Activated CD4-positive, alpha-beta T cell treated with anti-CD3 and anti-CD28 coated beads for 48 hours (primary cell): ENCODE data around the gene PRKAG1.
"Not testable (repeated sequence)": the region's sequence is repeated elsewhere in the genome, so short reads cannot be mapped to it uniquely, and the experiment has no call there.

Source experiments
- DNase-seq: peaks from one replicate; pipeline ENCODE4 v3.0.0-alpha.2; 2020

The PRKAG1 gene

DNA sequence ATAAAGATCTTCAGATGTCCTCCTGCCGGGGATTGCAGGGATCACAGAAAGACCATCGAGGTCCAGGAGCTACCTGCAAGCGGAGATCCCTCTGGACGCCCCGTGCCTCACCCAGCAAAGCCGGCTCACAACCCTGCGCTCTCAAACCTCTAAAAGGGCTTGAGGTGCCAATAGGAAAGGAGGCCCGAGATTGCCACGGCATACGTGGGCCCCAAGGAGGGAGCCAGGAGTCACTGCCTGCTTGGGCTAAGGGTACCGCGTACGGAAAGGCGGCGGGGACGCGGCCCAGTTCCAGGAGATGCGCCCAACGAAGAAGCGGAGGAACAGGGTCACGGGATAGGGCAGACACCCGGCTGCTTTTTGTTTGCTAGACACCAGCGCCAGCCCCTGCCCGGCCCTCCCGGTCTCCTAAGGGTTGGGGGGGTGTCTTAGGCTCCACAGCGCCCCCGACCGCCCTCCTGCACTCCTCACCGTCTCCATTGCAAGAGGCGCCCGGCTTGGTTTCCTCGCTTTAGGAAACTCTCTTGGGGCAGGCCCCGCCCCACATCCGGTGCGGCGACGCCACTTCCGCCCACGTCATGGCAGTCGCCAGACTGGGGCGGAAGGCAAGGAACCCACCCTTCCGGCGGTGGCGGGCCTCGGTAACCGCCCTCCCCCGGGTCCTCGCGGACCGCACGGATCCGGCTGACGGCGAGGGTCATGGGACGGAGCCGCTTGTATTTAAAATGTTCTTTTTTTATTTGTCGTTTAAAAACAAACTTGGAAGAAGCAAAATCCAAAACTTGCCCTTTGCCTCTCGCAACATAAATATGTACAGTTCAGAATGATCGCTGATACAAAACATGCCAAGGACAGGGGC lies at the start of gene PRKAG1:
TSS of gene PRKAG1 (minus strand) at position 516 of the 859 bp plus-strand sequence. CDS start at position 480, 36 bp downstream.
- DNase-seq = peak; percentile 96

DNA sequence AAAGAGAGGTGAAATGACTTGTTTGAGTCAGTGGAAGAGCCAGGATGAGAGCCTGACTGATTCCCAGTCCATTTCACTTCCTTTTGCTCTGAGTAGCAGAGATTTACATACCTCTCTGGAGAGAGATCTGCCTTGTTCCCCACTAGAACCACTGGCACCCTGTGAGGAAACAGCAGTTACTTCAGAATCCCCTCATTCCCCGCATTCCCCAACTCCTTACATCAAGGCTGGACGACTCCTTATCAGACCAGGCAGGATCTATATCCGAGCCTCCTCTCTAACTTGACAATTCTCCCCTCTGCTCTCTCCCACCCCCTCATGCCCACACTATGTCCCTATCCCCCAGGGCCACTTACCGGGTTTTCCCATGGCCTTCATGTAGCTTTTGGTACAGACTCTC lies 47.5 kb upstream of the PRKAG1 start:
- no peak for DNase-seq

GRCh38 chr12:49064767-49065152 lies 46.2 kb upstream of the PRKAG1 start:
- no peak for DNase-seq

DNA sequence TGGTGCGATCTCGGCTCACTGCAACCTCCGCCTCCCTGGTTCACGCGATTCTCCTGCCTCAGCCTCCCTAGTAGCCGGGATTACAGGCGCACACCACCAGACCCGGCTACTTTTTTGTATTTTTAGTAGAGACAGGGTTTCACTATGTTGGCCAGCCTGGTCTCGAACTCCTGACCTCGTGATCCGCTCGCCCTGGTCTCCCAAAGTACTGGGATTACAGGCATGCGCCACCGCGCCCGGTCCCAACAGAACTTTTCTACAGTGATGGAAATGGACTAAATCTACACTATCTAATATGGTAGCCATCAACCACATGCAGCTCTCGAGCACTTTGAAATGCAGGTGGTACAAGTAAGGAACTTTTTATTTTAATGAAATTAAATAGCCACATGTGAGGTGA lies 43.3 kb upstream of the PRKAG1 start:
- not testable (repeated sequence) for DNase-seq

- no peak for DNase-seq
Observed at GRCh38 chr12:49061157-49061650, 42.6 kb upstream of the PRKAG1 start.

GRCh38 chr12:49060237-49061156 lies 41.9 kb upstream of the PRKAG1 start, which contains the start of gene KMT2D:
Gene KMT2D (minus strand): TSS chr12:49060794. CDS start chr12:49055324, 5,470 bp downstream.
- peak; percentile 94 for DNase-seq

DNA sequence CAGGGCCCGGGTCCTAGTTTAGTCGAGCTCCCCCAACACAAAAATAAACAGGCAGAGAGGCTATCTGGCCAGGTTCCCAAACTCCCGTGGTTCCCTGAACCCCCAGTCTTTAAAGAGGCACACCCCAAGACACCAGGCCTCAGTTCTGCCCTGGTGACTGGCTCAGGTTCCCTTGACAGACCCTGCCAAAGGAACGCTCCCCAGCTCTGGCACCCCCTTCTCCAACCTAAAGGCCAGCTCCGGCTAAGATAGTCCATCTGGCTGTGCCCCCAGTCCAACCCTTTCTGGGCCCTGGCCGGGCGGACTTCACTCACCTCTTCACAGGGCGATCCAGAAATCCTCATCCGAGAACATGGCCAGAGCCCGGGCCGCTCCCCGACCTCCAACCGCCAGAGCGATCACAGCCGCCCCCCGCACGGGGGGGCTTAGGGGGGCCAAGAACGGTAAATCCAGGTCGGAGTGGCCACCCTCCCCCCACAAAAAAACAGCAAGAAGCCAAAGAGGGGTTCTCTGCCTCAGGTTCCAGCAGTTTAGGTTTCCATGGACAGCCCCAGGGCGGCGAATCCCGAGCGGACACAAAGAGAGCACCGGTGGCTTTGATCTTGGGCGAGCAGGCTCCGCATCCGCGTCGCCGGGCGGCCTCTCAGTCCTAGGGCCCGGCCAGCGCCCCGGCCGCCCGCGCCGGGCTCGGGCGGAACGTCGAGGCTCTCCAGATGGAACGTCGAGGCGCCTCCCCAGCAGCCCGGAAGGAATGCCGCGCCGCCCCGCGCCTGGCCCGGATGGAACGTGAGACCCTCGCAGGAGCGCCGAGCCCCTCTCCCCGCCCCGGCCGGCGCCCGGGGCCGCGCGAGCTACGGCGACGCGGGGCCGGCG lies 41.0 kb upstream of the PRKAG1 start:
- DNase-seq = peak; percentile 36

- DNase-seq = no peak
Observed at GRCh38 chr12:49059045-49059298, 40.4 kb upstream of the PRKAG1 start.

- DNase-seq = no peak
Observed at GRCh38 chr12:49058366-49059044, 39.9 kb upstream of the PRKAG1 start.

DNA sequence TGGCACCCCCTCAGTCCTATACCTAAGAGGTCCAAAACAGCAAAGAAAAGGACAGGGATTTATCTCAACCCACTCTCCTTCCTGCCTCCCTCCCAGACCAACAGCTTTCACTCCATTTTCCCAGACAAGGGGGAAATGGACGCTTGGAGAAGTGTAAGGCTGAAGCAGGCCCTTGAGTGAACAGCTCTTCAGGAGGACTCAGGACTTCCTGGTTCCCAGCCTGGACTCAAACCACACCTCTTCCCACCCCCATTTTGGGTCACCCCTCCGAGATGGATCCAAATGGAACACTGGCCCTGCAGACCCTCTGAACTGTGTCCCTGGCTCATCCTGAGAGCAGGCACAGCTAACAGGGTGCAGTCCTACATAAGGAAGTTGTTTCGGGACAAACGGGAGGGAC lies 39.3 kb upstream of the PRKAG1 start:
- no peak for DNase-seq

DNA sequence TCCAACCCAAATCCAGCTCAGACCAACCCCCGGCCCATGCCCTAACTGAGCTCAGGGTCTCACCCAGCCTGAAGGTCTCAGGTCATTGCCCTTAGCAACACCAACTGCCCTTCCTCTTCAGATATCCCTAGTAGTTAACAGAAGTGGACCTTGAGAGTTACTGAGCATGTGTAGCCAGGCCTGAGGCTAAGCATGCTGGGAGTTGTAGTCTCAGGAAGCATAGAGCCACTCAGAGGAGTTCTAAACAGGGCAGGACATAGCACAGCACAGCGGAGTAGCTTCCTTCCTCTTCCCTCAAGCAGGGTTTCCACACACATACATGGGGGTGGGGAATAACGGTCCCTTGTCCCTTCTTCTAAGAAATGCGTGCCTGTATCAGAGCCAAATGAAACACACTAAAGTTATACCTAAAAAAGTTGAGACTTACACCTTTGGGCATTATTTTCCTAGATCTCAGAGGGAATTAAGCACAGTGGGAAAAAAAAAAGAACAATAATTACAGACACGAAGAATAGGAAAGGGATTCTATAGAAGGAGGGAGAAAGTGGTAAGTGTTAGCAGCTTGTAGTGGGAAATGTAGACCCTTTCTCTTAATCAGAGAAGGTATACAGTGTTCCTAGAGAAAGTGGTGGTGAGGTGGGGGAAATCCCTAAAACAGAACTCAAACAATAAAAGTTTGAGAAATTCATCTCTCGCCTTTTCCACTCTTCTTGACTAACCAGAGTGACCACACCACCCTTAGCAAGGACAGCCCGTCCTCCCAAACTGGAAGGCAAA lies 37.6 kb upstream of the PRKAG1 start:
- DNase-seq = peak; percentile 65

GRCh38 chr12:49055092-49055491 lies 36.5 kb upstream of the PRKAG1 start:
- DNase-seq = no peak

GRCh38 chr12:49054524-49054923 lies 35.9 kb upstream of the PRKAG1 start:
- DNase-seq = no peak

DNA sequence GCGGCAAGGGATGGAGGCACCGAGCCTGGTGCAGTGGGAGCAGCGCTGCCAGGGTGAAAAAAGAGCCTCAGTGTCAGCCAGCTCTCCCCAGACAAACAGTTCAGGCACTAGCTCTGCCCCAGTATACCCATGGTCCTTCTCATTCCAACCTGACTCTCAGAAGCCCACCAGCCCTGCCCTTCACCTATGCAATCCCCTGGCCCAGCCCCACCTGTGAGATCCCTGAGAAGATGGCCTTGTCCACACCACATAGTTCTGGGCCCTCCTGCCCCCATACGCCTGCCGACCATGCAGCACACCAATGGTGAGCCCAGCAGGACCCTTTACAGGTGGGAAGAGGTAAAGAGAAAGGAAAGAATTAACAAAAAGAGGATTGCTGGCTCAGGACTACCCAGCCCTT lies 35.5 kb upstream of the PRKAG1 start:
- no peak for DNase-seq

- DNase-seq = no peak
Observed at GRCh38 chr12:49052451-49053208, 34.1 kb upstream of the PRKAG1 start.

- DNase-seq = no peak
Observed at GRCh38 chr12:49051777-49052438, 33.3 kb upstream of the PRKAG1 start.

DNA sequence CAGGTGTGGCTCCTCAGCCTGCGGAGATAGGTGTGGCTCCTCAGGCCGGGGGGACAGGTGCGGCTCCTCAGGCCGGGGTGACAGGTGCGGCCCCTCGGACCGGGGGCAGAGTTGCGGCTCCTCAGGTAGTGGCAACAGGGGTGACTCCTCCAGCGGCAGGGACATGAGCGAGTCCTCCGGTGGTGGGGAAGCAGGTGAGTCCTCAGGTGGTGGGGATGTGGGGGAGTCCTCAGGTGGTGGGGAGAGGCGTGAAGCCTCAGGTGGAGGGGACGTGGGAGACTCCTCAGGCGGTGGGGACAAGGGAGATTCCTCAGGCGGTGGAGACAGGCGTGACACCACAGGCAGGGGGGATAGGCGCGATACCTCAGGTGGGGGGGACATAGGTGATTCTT lies 32.8 kb upstream of the PRKAG1 start:
- DNase-seq = no peak

GRCh38 chr12:49050507-49051372 lies 32.2 kb upstream of the PRKAG1 start:
- no peak for DNase-seq
